HepG2 (cell line): ENCODE data around the gene SYNGAP1. TPM values are rescaled to one million over a fixed set of nuclear protein-coding genes. Genes with fewer than 3 reads are reported as not detected.

Source experiments
- ADNP ChIP-seq: sonication (generic); formaldehyde crosslinking; IDR thresholded peaks from 2 replicates; pipeline ENCODE4 v1.4.0; 2020; ENCODE audit warnings: missing genetic modification reagents
- CBX5 ChIP-seq: sonication (generic); formaldehyde crosslinking; IDR thresholded peaks from 2 replicates; pipeline ENCODE4 v1.4.0; 2020; ENCODE audit warnings: missing genetic modification reagents, borderline replicate concordance
- CC2D1A ChIP-seq: sonication (generic); formaldehyde crosslinking; IDR thresholded peaks from 2 replicates; pipeline ENCODE4 v1.8.1; 2023; ENCODE audit warnings: mild to moderate bottlenecking, missing genetic modification reagents
- EP300 ChIP-seq, 3 experiments: sonication (generic) in 1 of 3; formaldehyde crosslinking in 1 of 3; IDR thresholded peaks; 2 replicates each; pipeline versions ENCODE4 v1.5.1 to v1.6.1; 2011 to 2020; ENCODE audit warnings: low read depth in 2 of 3, low read length in 2 of 3, borderline replicate concordance in 1 of 3, improper control_type of control experiment in 1 of 3, mild to moderate bottlenecking in 1 of 3, missing genetic modification reagents in 1 of 3, moderate library complexity in 1 of 3
- GLI4 ChIP-seq: sonication (generic); formaldehyde crosslinking; IDR thresholded peaks from 2 replicates; pipeline ENCODE4 v1.5.1; 2020; ENCODE audit warnings: missing genetic modification reagents, mild to moderate bottlenecking, moderate library complexity, borderline replicate concordance
- HOXA3 ChIP-seq: sonication (generic); formaldehyde crosslinking; IDR thresholded peaks from 2 replicates; pipeline ENCODE4 v1.5.0; 2020; ENCODE audit warnings: missing genetic modification reagents
- ISL2 ChIP-seq: sonication (generic); formaldehyde crosslinking; IDR thresholded peaks from 2 replicates; pipeline ENCODE4 v1.5.0; 2020; ENCODE audit warnings: missing genetic modification reagents
- MXD3 ChIP-seq: IDR thresholded peaks from 2 replicates; pipeline ENCODE4 v1.6.1; 2016; ENCODE audit warnings: mild to moderate bottlenecking, missing biosample characterization, missing genetic modification reagents
- NFKBIZ ChIP-seq: IDR thresholded peaks from 2 replicates; pipeline ENCODE4 v1.6.1; 2018; ENCODE audit warnings: missing genetic modification reagents, missing compliant biosample characterization
- NKX3-1 ChIP-seq: sonication (generic); formaldehyde crosslinking; IDR thresholded peaks from 2 replicates; pipeline ENCODE4 v1.5.0; 2020; ENCODE audit warnings: missing genetic modification reagents
- PAWR ChIP-seq: sonication (generic); formaldehyde crosslinking; IDR thresholded peaks from 2 replicates; pipeline ENCODE4 v1.4.0; 2020; ENCODE audit warnings: missing genetic modification reagents, mild to moderate bottlenecking, borderline replicate concordance
- POLR2AphosphoS2 ChIP-seq: IDR thresholded peaks from 2 replicates; pipeline ENCODE4 v1.6.1; 2011; ENCODE audit warnings: low read depth, low read length, improper control_type of control experiment
- PPARG ChIP-seq: conservative IDR thresholded peaks from 2 replicates; pipeline ENCODE4 v1.6.1; 2016; ENCODE audit warnings: missing biosample characterization, missing genetic modification reagents
- RARG ChIP-seq: sonication (generic); formaldehyde crosslinking; IDR thresholded peaks from 2 replicates; pipeline ENCODE4 v1.4.0; 2020; ENCODE audit warnings: low read depth, mild to moderate bottlenecking, missing genetic modification reagents
- RXRB ChIP-seq: IDR thresholded peaks from 2 replicates; pipeline ENCODE4 v1.6.1; 2016; ENCODE audit warnings: borderline replicate concordance, missing genetic modification reagents, missing compliant biosample characterization
- SRSF1 ChIP-seq: fragments of 200-400 bp; formaldehyde crosslinking; optimal IDR thresholded peaks from 2 replicates; pipeline ENCODE3; 2017; ENCODE audit warnings: mild to moderate bottlenecking, low read depth, low read length, moderate library complexity
- SUZ12 ChIP-seq: fragments of 150-350 bp; IDR thresholded peaks from 2 replicates; pipeline ENCODE4 v1.6.1; 2014; ENCODE audit warnings: low read depth, low read length
- TEAD2 ChIP-seq: sonication (generic); formaldehyde crosslinking; IDR thresholded peaks from 2 replicates; pipeline ENCODE4 v1.9.0; 2021; ENCODE audit warnings: missing genetic modification reagents
- TSC22D2 ChIP-seq: sonication (generic); formaldehyde crosslinking; IDR thresholded peaks from 2 replicates; pipeline ENCODE4 v1.5.1; 2020; ENCODE audit warnings: missing genetic modification reagents, mild to moderate bottlenecking, borderline replicate concordance
- ZFP36L2 ChIP-seq: sonication (generic); formaldehyde crosslinking; IDR thresholded peaks from 2 replicates; pipeline ENCODE4 v1.4.0; 2020; ENCODE audit warnings: missing genetic modification reagents
- ZNF431 ChIP-seq: sonication (generic); formaldehyde crosslinking; IDR thresholded peaks from 2 replicates; pipeline ENCODE4 v1.9.0; 2022; ENCODE audit warnings: missing genetic modification reagents, low read depth, mild to moderate bottlenecking, borderline replicate concordance
- ZNF451 ChIP-seq: sonication (generic); formaldehyde crosslinking; IDR thresholded peaks from 2 replicates; pipeline ENCODE4 v1.5.0; 2020; ENCODE audit warnings: mild to moderate bottlenecking, missing genetic modification reagents
- ZNF460 ChIP-seq: sonication (generic); formaldehyde crosslinking; IDR thresholded peaks from 2 replicates; pipeline ENCODE4 v1.5.1; 2020; ENCODE audit warnings: missing genetic modification reagents, mild to moderate bottlenecking, borderline replicate concordance
- ZNF572 ChIP-seq: sonication (generic); formaldehyde crosslinking; IDR thresholded peaks from 2 replicates; pipeline ENCODE4 v1.5.1; 2020; ENCODE audit warnings: mild to moderate bottlenecking, missing genetic modification reagents
- ZNF644 ChIP-seq: IDR thresholded peaks from 2 replicates; pipeline ENCODE4 v1.6.1; 2016; ENCODE audit warnings: low read depth
- polyA plus RNA-seq, 8 experiments: library from polyadenylated mRNA; depleted of rRNA in 3 of 8; stranded (reverse) in 7 of 8; unstranded in 1 of 8; fragments of >200 nt; fragmentation: Illumina TruSeq in 4 of 8; extraction: Trizol in 4 of 8; gene quantifications; 2 replicates each; pipeline versions ENCODE4 v1.2.1 to v1.2.3, GENCODE V29; 2011 to 2016; ENCODE audit warnings: low read depth in 4 of 8, missing spikeins in 1 of 8, mixed read lengths in 1 of 8; ENCODE audit not compliant: insufficient read depth in 1 of 8
- total RNA-seq, 5 experiments: library from RNA; depleted of rRNA; stranded (reverse); fragments of >200 nt; fragmentation: Illumina TruSeq; extraction: Trizol; gene quantifications; 2 replicates each; pipeline ENCODE4 v1.2.3, GENCODE V29; 2016; ENCODE audit warnings: low read depth in 1 of 5
- TF ChIP-seq, protein P1 (sequence below): sonication (generic); formaldehyde crosslinking; IDR thresholded peaks from 2 replicates; pipeline ENCODE4 v1.4.0; 2020; ENCODE audit warnings: mild to moderate bottlenecking, missing genetic modification reagents

The SYNGAP1 gene
- total and polyA plus RNA-seq, 2 of the 13 experiments (the other 11 are each of a cell fraction or from before 2014, with no cell fraction given) = 0.75 to 1.1 TPM

DNA sequence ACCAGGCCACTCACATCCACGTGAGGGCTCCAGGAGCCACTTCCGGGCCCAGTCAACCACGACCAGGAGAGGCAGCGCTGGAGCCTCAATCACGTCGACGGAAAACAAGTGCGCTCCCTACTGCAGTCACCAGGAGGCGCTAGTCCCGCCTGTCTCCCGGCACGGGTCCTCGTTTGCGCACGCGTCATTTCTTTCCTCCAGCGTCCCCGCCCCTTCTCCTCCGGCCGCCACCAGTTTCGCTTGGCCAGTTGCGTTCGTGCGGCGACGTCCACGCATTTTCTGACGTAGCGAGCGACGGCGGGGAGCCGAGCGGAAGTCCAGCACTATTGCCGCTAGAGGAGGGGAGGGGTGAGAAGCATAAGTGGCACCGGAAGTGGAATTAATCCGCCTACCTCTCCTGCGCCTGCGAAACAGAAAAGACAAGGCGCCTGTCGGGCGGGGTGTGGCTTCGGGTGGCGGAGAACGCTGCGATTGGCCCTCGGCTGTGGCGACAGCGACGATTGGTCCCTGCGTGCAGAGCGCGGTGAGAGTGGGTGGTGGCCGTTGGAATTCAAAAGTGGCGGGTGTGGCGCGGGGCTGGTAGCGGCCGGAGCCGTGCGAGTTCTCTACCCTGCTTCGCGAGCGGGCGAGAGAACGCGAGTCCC, 28.5 kb upstream of the SYNGAP1 start, which contains the start of gene KIFC1 (continued):
- TF ChIP-seq TSC22D2 (CRISPR knock-in tag) = peak; percentile 70
- TF ChIP-seq NFKBIZ (CRISPR knock-in tag) = no peak; the same call in 1 of the 2 replicates
- TF ChIP-seq GLI4 (CRISPR knock-in tag) = peak; percentile 73; the same call in 1 of the 2 replicates
- TF ChIP-seq CC2D1A (CRISPR knock-in tag) = peak; percentile 98
- no peak; a peak in 1 of 4 replicates for TF ChIP-seq EP300 (IDR thresholded peaks at IDR 0.05; ENCODE audit: low read depth in 2 of 2, low read length in 2 of 2)
- no peak; the same call in 1 of the 2 replicates for TF ChIP-seq EP300 (CRISPR knock-in tag; IDR thresholded peaks at IDR 0.05; ENCODE audit: borderline replicate concordance)
- TF ChIP-seq RARG (CRISPR knock-in tag) = no peak; the same call in 1 of the 2 replicates
- TF ChIP-seq PPARG (CRISPR knock-in tag) = peak; percentile 59; the same call in 1 of the 2 replicates
- no peak for TF ChIP-seq ZNF460 (CRISPR knock-in tag)
- TF ChIP-seq POLR2AphosphoS2 = no peak
- TF ChIP-seq ZNF644 (CRISPR knock-in tag) = peak; percentile 75; the same call in 1 of the 2 replicates
- peak; percentile 23; the same call in 1 of the 2 replicates for TF ChIP-seq NKX3-1 (CRISPR knock-in tag)
- TF ChIP-seq ISL2 = peak; percentile 67
- peak; percentile 76; the same call in 1 of the 2 replicates for TF ChIP-seq MXD3 (CRISPR knock-in tag)
- TF ChIP-seq ADNP = no peak
- TF ChIP-seq TEAD2 (CRISPR knock-in tag) = no peak
- peak; percentile 66; the same call in 1 of the 2 replicates for TF ChIP-seq RXRB (CRISPR knock-in tag)
- peak; percentile 30 for TF ChIP-seq SRSF1
- peak; percentile 88 for TF ChIP-seq ZNF451
- peak; percentile 68; the same call in 1 of the 2 replicates for TF ChIP-seq ZFP36L2 (CRISPR knock-in tag)
- TF ChIP-seq HOXA3 (CRISPR knock-in tag) = peak; percentile 100
- TF ChIP-seq, protein P1, sequence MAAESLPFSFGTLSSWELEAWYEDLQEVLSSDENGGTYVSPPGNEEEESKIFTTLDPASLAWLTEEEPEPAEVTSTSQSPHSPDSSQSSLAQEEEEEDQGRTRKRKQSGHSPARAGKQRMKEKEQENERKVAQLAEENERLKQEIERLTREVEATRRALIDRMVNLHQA (CRISPR knock-in tag) = 0 out of 2 replicates have a peak, but pooled peaks have one; percentile 2
- peak; percentile 92 for TF ChIP-seq CBX5 (CRISPR knock-in tag)
- peak; percentile 82; the same call in 1 of the 2 replicates for TF ChIP-seq ZNF431 (CRISPR knock-in tag)
- TF ChIP-seq ZNF572 = no peak
- TF ChIP-seq PAWR (CRISPR knock-in tag) = no peak
- TF ChIP-seq SUZ12 = peak; percentile 15; the same call in 1 of the 2 replicates
